ENCODE results near the gene KCNJ9.

KCNJ9 gene

DNA sequence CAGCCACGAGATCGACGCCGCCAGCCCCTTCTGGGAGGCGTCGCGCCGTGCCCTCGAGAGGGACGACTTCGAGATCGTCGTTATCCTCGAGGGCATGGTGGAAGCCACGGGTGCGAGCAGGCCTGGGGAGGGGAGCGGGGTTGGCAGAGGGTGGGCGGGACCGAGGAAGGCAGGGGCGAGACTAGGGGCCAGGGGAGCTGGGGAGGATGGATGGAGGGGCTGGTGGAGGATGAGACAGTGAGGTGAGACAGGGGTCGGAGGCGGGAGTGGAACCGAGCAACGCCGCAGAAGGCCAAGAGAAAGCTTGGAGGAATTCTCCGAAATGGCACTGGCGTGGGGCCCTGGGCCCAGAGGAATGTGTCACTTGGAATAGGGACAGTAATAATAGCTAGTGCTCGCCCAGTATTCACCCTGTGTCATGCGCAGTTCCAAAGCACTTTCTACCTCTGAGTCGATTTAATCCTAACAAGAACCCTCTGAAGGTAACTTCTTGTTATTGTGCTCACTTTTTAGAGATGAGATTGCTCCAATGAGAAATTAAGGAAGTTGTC, 3.5 kb downstream of the KCNJ9 start:
- peaks cover 24% of the 10 kb centered on the region for H3K4me1 ChIP-seq (ENCODE audit: low read length)
- no peaks in the 10 kb centered on the region for H3K9me3 ChIP-seq (replicated peaks; ENCODE audit: insufficient read depth, low read length)
- peaks cover 9% of the 10 kb centered on the region; the same call in 1 of the 2 replicates for H3F3A ChIP-seq (ENCODE audit: insufficient read depth, low read length)
- H3K27ac ChIP-seq (ENCODE audit: low read length), result no peak overlapping the region
- no peak for TF ChIP-seq EZH2phosphoT487 (IDR thresholded peaks at IDR 0.05; ENCODE audit: low read length)
- TF ChIP-seq, protein P1, sequence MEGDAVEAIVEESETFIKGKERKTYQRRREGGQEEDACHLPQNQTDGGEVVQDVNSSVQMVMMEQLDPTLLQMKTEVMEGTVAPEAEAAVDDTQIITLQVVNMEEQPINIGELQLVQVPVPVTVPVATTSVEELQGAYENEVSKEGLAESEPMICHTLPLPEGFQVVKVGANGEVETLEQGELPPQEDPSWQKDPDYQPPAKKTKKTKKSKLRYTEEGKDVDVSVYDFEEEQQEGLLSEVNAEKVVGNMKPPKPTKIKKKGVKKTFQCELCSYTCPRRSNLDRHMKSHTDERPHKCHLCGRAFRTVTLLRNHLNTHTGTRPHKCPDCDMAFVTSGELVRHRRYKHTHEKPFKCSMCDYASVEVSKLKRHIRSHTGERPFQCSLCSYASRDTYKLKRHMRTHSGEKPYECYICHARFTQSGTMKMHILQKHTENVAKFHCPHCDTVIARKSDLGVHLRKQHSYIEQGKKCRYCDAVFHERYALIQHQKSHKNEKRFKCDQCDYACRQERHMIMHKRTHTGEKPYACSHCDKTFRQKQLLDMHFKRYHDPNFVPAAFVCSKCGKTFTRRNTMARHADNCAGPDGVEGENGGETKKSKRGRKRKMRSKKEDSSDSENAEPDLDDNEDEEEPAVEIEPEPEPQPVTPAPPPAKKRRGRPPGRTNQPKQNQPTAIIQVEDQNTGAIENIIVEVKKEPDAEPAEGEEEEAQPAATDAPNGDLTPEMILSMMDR (IDR thresholded peaks at IDR 0.05; ENCODE audit: low read length), result no peak
- no peak for TF ChIP-seq EZH2 (optimal IDR thresholded peaks at IDR 0.05; ENCODE audit: low read depth, low read length)
- H3K36me3 ChIP-seq (replicated peaks; ENCODE audit: insufficient read depth, low read length), result no peaks in the 10 kb centered on the region
- H3K27me3 ChIP-seq (replicated peaks; ENCODE audit: insufficient read depth, low read length), result peaks cover 32% of the 10 kb centered on the region
- no peaks in the 10 kb centered on the region for H4K20me1 ChIP-seq (ENCODE audit: insufficient read depth, low read length)
- no peaks in the 10 kb centered on the region for H3K9me2 ChIP-seq (replicated peaks; ENCODE audit: insufficient read depth, low read length)
- no peak overlapping the region for H3K4me3 ChIP-seq (ENCODE audit: low read length)
- H3K4me2 ChIP-seq (ENCODE audit: low read depth, low read length), result no peak overlapping the region; the same call in 1 of the 2 replicates
- H3K9ac ChIP-seq (ENCODE audit: low read length), result no peak overlapping the region
- no peaks in the 10 kb centered on the region for H3K79me2 ChIP-seq (ENCODE audit: low read length)
- DNase-seq, result no peak
- H2AFZ ChIP-seq (ENCODE audit: low read length), result no peak overlapping the region

DNA sequence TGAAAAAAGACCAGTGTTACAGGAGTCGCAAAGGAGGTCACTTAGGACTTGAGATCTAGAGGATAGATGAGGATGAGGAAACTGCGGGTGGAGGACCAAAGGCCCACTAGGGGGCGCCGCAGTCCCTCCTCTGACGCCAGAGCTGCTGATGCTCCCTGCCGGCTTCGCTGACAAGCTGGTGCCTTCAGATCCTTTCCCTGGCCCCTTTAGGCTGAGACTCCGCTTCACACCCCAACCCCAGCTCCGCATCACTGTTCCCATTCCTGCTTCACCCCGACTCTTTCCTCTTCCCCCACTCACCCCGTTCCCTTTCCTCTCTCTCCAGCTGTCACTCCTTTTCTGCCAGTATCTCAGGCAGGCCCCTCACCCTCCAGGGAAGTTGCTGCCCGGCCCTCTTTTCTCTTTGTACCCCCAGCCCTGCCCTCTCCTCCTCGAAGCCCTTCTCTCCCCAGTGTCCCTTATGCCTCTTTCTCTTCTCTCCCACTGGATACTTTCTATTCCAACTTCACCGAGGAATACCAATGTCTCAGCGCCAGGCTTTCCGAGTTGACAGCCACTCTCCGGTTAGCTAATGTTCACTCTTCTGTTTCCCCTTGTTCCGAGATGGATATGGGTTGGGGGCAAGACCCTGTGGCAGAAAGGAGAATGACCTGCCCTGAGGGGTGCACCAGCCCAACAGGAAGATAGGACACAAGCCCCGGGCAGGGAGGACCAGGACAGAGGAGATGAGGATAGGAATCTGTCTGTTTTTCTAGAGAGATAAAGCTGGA, 4.5 kb downstream of the KCNJ9 start:
- Histone ChIP-seq H3K36me3 (replicated peaks; ENCODE audit: insufficient read depth, low read length) (no peaks in the 10 kb centered on the region), H3F3A (ENCODE audit: insufficient read depth, low read length) (peaks cover 4% of the 10 kb centered on the region; the same call in 1 of the 2 replicates), H3K4me2 (ENCODE audit: low read depth, low read length) (no peak overlapping the region), H3K9me3 (replicated peaks; ENCODE audit: insufficient read depth, low read length) (no peaks in the 10 kb centered on the region), H3K79me2 (ENCODE audit: low read length) (no peaks in the 10 kb centered on the region), H3K27ac (ENCODE audit: low read length) (no peak overlapping the region), H3K27me3 (replicated peaks; ENCODE audit: insufficient read depth, low read length) (peaks cover 27% of the 10 kb centered on the region), H3K9me2 (replicated peaks; ENCODE audit: insufficient read depth, low read length) (no peaks in the 10 kb centered on the region), H3K9ac (ENCODE audit: low read length) (no peak overlapping the region), H3K4me3 (ENCODE audit: low read length) (no peak overlapping the region), H3K4me1 (ENCODE audit: low read length) (peaks cover 14% of the 10 kb centered on the region), H4K20me1 (ENCODE audit: insufficient read depth, low read length) (no peaks in the 10 kb centered on the region), H2AFZ (ENCODE audit: low read length) (no peak overlapping the region)
- DNase-seq, result peak; percentile 84
- TF ChIP-seq, protein P1 (IDR thresholded peaks at IDR 0.05; ENCODE audit: low read length), result peak; percentile 97
- TF ChIP-seq EZH2 (optimal IDR thresholded peaks at IDR 0.05; ENCODE audit: low read depth, low read length) (no peak), EZH2phosphoT487 (IDR thresholded peaks at IDR 0.05; ENCODE audit: low read length) (no peak)

DNA sequence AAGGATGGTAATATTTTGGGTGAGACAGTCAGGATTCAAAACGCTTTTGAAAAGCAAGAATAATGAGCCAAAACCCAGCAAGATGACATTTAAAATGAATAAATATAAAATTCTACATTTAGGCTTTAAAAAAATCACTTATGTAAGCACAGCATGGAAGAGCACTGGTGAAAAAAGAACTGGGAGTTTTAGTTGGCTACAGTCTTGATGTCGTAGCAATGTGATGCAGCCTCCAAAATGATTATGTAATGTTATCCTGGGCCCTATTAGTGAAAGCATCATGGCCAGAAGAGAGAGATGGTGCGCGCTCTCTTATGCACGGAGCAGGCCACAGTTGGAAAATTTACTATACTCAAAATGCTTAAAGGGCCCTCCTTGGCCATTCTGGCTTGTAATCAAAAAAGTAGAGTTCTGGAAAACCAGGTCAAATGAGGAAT, 5.1 kb downstream of the KCNJ9 start:
- Histone ChIP-seq H3F3A (ENCODE audit: insufficient read depth, low read length) (no peaks in the 10 kb centered on the region), H2AFZ (ENCODE audit: low read length) (no peak overlapping the region), H3K36me3 (replicated peaks; ENCODE audit: insufficient read depth, low read length) (no peaks in the 10 kb centered on the region), H3K4me2 (ENCODE audit: low read depth, low read length) (no peak overlapping the region), H4K20me1 (ENCODE audit: insufficient read depth, low read length) (no peaks in the 10 kb centered on the region), H3K4me1 (ENCODE audit: low read length) (peaks cover 8% of the 10 kb centered on the region), H3K9me2 (replicated peaks; ENCODE audit: insufficient read depth, low read length) (no peaks in the 10 kb centered on the region), H3K27me3 (replicated peaks; ENCODE audit: insufficient read depth, low read length) (peaks cover 22% of the 10 kb centered on the region), H3K27ac (ENCODE audit: low read length) (no peak overlapping the region), H3K4me3 (ENCODE audit: low read length) (no peak overlapping the region), H3K9ac (ENCODE audit: low read length) (no peak overlapping the region), H3K9me3 (replicated peaks; ENCODE audit: insufficient read depth, low read length) (no peaks in the 10 kb centered on the region), H3K79me2 (ENCODE audit: low read length) (no peaks in the 10 kb centered on the region)
- TF ChIP-seq EZH2 (optimal IDR thresholded peaks at IDR 0.05; ENCODE audit: low read depth, low read length), result no peak
- DNase-seq, result no peak
